ENCODE measurements around the gene AGPAT4. TPM values are rescaled to one million over a fixed set of nuclear protein-coding genes. Genes with fewer than 3 reads are reported as not detected.
A peak's percentile ranks its signal among the peaks of the same experiment; 100 is the strongest.
"Not testable (repeated sequence)": the region's sequence is repeated elsewhere in the genome, so short reads cannot be mapped to it uniquely, and the experiment has no call there.

The AGPAT4 gene, protein sequence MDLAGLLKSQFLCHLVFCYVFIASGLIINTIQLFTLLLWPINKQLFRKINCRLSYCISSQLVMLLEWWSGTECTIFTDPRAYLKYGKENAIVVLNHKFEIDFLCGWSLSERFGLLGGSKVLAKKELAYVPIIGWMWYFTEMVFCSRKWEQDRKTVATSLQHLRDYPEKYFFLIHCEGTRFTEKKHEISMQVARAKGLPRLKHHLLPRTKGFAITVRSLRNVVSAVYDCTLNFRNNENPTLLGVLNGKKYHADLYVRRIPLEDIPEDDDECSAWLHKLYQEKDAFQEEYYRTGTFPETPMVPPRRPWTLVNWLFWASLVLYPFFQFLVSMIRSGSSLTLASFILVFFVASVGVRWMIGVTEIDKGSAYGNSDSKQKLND
- 3.3 TPM for total RNA-seq

DNA sequence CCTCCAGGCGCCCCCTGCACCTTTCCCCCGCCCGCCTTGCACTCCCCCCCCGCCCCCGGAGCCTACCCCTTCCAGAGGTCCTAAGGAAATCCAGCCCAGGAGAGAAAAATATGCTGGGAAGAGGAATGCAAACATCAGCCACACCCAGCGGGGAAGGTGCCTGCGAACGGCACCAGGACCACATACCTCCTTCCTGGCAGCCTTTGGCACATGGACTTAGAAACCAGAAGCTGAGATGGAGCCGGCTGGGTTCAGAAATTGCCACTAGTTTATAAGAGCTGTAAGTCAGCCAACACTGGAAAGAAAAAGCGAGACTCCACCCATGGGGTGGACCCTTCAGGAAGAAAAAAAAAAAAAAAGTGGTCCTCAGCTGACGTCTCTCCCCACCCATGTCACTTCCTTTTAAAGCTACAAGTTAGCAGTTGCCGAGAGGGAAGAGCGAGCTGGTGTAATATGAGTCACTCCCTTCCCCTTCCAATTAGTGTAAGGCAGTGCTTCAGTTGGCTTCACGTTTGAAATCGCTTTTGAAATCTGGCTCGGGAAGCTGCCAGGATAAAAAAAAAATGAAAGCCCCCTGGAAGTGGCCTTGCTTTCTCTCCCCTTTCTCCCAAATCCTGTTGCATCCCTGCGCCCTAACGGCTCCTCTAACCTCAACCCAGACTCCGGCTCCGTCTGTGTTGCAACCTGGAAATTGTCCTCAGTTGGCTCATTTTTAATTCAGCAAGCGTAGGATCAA lies at the start of gene AGPAT4:
Gene AGPAT4, minus strand, starts transcription at position 310 of the 736 bp plus-strand sequence. CDS start 41,848 bp downstream, outside the sequence.
- Histone ChIP-seq H3K9me3 (ENCODE audit: low read depth, low read length) (no peaks in the 10 kb centered on the region), H3K4me3 (ENCODE audit: low read length) (peak within 1 kb of the TSS; percentile 57), H3K4me1 (ENCODE audit: insufficient read depth, low read length) (peaks cover 17% of the 10 kb centered on the region), H3K27me3 (ENCODE audit: insufficient read depth, low read length) (peaks cover 4% of the 10 kb centered on the region)

GRCh38 chr6:161319231-161319630 lies 45.4 kb upstream of the AGPAT4 start:
- Histone ChIP-seq H3K4me1 (ENCODE audit: insufficient read depth, low read length) (no peaks in the 10 kb centered on the region), H3K9me3 (ENCODE audit: low read depth, low read length) (no peaks in the 10 kb centered on the region), H3K27me3 (ENCODE audit: insufficient read depth, low read length) (no peaks in the 10 kb centered on the region), H3K4me3 (ENCODE audit: low read length) (no peak overlapping the region)

GRCh38 chr6:161318456-161318855 lies 44.6 kb upstream of the AGPAT4 start:
- H3K4me3 ChIP-seq (ENCODE audit: low read length) = no peak overlapping the region
- no peaks in the 10 kb centered on the region for H3K27me3 ChIP-seq (ENCODE audit: insufficient read depth, low read length)
- H3K4me1 ChIP-seq (ENCODE audit: insufficient read depth, low read length) = no peaks in the 10 kb centered on the region
- no peaks in the 10 kb centered on the region for H3K9me3 ChIP-seq (ENCODE audit: low read depth, low read length)

- no peak overlapping the region for H3K4me3 ChIP-seq (ENCODE audit: low read length)
- H3K9me3 ChIP-seq (ENCODE audit: low read depth, low read length) = no peaks in the 10 kb centered on the region
- no peaks in the 10 kb centered on the region for H3K27me3 ChIP-seq (ENCODE audit: insufficient read depth, low read length)
- no peaks in the 10 kb centered on the region for H3K4me1 ChIP-seq (ENCODE audit: insufficient read depth, low read length)
Observed at GRCh38 chr6:161316531-161316930, 42.7 kb upstream of the AGPAT4 start.

- not testable (repeated sequence) for H3K9me3 ChIP-seq (ENCODE audit: low read depth, low read length); H3K4me3 ChIP-seq (ENCODE audit: low read length); H3K4me1 ChIP-seq (ENCODE audit: insufficient read depth, low read length)
Observed at GRCh38 chr6:161315246-161315917, 41.5 kb upstream of the AGPAT4 start.

GRCh38 chr6:161314541-161315245 lies 40.8 kb upstream of the AGPAT4 start:
- H3K9me3 ChIP-seq (ENCODE audit: low read depth, low read length); H3K27me3 ChIP-seq (ENCODE audit: insufficient read depth, low read length); H3K4me1 ChIP-seq (ENCODE audit: insufficient read depth, low read length); H3K4me3 ChIP-seq (ENCODE audit: low read length): not testable (repeated sequence)

More at GRCh38 chr6:161315246-161315917, 41.5 kb upstream of the AGPAT4 start:
- not testable (repeated sequence) for H3K27me3 ChIP-seq (ENCODE audit: insufficient read depth, low read length)

DNA sequence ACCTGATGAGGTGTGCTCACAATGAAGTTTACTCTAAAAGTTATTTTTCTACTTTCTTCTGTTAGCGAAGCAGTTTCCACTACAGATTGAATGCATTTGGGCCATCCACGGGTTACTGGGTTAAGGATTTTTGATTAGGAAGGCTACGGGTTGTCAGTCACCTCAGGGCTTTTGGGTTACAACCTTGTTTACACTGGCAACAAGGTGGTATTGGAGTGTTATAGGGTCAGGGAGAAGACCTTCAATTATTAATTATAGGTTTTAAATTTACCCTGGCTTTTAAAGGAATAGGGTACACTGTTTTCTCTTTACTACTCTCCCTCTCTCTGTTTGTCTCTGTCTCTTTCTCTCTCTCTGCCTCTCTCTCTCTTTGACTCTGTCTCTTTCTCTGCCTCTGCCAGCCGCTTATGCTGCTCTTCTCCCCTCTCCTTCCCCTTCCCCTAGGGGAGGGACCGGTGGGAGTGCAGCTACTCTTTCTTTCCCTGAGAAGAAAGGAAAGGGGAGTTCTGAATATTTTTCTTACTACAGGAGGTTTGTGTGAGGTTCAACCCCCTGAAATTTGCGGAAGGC lies 40.2 kb upstream of the AGPAT4 start:
- Histone ChIP-seq H3K4me1 (ENCODE audit: insufficient read depth, low read length) (no peaks in the 10 kb centered on the region), H3K9me3 (ENCODE audit: low read depth, low read length) (no peaks in the 10 kb centered on the region), H3K4me3 (ENCODE audit: low read length) (no peak overlapping the region)

GRCh38 chr6:161313475-161313874 lies 39.6 kb upstream of the AGPAT4 start:
- not testable (repeated sequence) for H3K4me3 ChIP-seq (ENCODE audit: low read length); H3K9me3 ChIP-seq (ENCODE audit: low read depth, low read length); H3K4me1 ChIP-seq (ENCODE audit: insufficient read depth, low read length); H3K27me3 ChIP-seq (ENCODE audit: insufficient read depth, low read length)

More for the DNA sequence above, 40.2 kb upstream of the AGPAT4 start:
- no peaks in the 10 kb centered on the region for H3K27me3 ChIP-seq (ENCODE audit: insufficient read depth, low read length)

- not testable (repeated sequence) for H3K4me3 ChIP-seq (ENCODE audit: low read length); H3K27me3 ChIP-seq (ENCODE audit: insufficient read depth, low read length); H3K9me3 ChIP-seq (ENCODE audit: low read depth, low read length); H3K4me1 ChIP-seq (ENCODE audit: insufficient read depth, low read length)
Observed at GRCh38 chr6:161309774-161310173, 35.9 kb upstream of the AGPAT4 start.

DNA sequence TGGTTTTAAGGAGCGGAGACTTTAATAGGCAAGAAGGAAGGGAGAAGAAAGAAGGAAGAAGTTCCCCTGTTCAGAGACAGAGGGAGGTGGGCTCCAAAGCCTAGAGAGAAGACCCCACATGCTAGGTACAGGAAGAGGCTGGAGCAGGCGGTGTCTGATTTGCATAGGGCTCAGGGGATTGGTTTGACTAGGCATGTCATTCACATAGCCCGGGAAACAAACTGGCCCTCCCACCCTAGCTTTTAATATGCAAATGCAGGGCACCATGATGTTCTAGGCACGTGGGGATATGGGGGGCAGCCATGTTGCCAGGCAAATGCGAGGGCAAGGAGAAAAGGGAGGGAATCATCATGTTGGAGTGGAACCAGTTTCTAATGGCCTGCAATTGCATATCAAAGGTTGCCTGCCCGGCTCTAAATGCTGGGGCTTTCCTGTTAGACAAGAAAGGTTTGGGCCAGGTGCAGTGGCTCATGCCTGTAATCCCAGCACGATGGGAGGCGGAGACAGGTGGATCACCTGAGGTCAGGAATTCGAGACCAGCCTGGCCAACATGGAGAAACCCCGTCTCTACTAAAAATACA lies 34.3 kb upstream of the AGPAT4 start:
- H3K4me3 ChIP-seq (ENCODE audit: low read length) = no peak overlapping the region
- H3K4me1 ChIP-seq (ENCODE audit: insufficient read depth, low read length) = no peaks in the 10 kb centered on the region
- no peaks in the 10 kb centered on the region for H3K9me3 ChIP-seq (ENCODE audit: low read depth, low read length)
- H3K27me3 ChIP-seq (ENCODE audit: insufficient read depth, low read length) = no peaks in the 10 kb centered on the region

- no peaks in the 10 kb centered on the region for H3K27me3 ChIP-seq (ENCODE audit: insufficient read depth, low read length)
- no peaks in the 10 kb centered on the region for H3K9me3 ChIP-seq (ENCODE audit: low read depth, low read length)
- H3K4me3 ChIP-seq (ENCODE audit: low read length) = no peak overlapping the region
- no peaks in the 10 kb centered on the region for H3K4me1 ChIP-seq (ENCODE audit: insufficient read depth, low read length)
Observed at GRCh38 chr6:161305860-161306259, 32.0 kb upstream of the AGPAT4 start.

DNA sequence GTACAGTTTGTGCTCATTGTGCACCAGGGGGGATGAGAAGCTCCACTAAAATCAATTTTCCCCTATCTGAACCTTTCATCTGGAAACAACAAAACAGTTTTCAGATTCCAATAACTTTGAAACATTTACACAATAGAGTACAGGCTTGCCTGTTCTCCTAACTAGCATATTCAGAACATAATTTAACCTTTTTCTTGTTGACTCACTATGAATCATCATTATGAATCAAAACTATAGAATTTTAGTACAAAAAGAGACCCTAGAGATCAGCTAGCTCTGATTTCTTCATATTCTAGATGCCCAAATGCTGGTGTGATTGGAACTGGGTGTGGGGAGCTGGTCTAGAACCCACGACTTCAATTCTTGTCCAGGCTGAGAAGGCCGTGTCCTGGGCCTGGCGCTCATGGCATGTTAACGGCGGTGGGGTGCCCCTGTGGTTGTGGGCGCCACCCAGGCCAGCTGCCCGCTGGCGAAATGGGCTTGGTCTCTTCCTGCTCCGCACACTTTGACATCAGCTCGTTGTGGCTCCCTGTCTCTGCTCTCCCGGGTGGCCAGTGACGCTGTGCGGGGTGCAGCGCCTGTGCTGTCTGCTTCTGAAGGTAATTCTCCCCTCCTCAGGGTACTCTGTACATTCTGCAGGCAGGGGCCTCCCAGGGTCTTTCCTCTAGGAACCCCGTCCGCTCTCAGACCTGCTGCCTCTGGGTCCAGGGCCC lies 29.9 kb upstream of the AGPAT4 start:
- Histone ChIP-seq H3K4me3 (ENCODE audit: low read length) (no peak overlapping the region), H3K27me3 (ENCODE audit: insufficient read depth, low read length) (no peaks in the 10 kb centered on the region), H3K4me1 (ENCODE audit: insufficient read depth, low read length) (no peaks in the 10 kb centered on the region), H3K9me3 (ENCODE audit: low read depth, low read length) (no peaks in the 10 kb centered on the region)

DNA sequence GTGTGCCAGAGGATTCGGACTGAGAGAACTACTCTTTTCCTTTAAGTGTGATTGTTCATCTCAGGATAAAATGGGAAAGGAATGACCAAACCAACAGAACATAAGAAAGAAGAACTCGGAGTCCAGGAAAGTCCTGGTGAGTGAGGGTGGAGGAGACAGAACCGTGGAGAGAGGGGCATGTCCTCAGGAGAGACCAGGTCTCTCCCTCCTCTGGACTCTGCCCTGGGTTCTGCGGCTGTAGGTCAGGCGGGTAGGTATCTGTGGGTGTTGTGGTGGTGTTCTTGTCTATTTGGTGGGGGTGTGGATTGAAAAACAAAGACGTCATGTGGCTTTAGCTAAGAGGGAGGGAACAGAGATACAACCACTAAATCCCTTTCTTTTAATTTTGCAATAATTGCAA lies 29.1 kb upstream of the AGPAT4 start:
- no peaks in the 10 kb centered on the region for H3K9me3 ChIP-seq (ENCODE audit: low read depth, low read length)
- H3K4me3 ChIP-seq (ENCODE audit: low read length) = no peak overlapping the region
- no peaks in the 10 kb centered on the region for H3K4me1 ChIP-seq (ENCODE audit: insufficient read depth, low read length)
- H3K27me3 ChIP-seq (ENCODE audit: insufficient read depth, low read length) = no peaks in the 10 kb centered on the region

DNA sequence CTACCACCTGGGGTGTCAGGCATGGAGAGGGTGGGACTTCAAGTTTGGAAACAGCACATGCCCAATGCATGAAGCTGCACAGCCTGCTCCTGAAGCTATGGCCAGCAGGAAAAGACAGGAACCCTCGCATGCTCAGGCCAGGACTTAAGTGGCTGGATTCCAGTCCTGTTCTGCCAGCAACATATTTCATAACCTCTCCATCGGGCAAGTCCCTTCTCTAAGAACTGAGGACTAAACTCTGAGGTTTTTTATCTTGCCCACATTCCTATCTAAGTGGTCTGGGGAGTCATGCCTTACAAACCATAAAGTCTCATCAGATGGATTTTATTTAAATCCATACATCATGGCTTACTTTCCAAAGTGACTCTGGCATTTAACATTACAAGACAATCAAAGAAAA lies 27.5 kb upstream of the AGPAT4 start:
- H3K4me1 ChIP-seq (ENCODE audit: insufficient read depth, low read length) = no peaks in the 10 kb centered on the region
- no peak overlapping the region for H3K4me3 ChIP-seq (ENCODE audit: low read length)
- no peaks in the 10 kb centered on the region for H3K9me3 ChIP-seq (ENCODE audit: low read depth, low read length)
- no peaks in the 10 kb centered on the region for H3K27me3 ChIP-seq (ENCODE audit: insufficient read depth, low read length)
